ENCODE measurements around the gene CD1B. TPM values are rescaled to one million over a fixed set of nuclear protein-coding genes. Genes with fewer than 3 reads are reported as not detected.
"Not testable (repeated sequence)": the region's sequence is repeated elsewhere in the genome, so short reads cannot be mapped to it uniquely, and the experiment has no call there.

CD1B gene
- total and polyA plus RNA-seq, 2 donors (not counting 3 experiments of a cell fraction or from before 2014, with no cell fraction given) = not detected

DNA sequence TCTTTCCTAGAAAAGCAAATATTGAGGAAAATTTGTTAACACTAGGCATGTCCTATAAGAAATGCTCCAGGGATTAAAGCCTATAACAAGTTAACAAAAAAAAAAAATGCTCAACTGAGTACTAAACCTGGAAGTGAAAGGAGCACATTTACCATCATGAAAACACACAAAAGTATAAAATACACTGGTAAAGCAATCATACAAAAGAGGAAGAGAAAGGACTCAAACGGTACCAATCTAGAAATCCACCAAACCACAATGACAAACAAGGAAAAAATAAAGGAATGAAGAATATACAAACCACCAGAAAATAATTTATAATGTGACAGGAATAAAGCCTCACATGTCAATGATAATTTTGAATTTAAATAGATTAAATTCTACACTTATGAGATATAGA is 43.5 kb upstream of the CD1B start:
- intact Hi-C loops (cut with micrococcal nuclease) = no loop called here

DNA sequence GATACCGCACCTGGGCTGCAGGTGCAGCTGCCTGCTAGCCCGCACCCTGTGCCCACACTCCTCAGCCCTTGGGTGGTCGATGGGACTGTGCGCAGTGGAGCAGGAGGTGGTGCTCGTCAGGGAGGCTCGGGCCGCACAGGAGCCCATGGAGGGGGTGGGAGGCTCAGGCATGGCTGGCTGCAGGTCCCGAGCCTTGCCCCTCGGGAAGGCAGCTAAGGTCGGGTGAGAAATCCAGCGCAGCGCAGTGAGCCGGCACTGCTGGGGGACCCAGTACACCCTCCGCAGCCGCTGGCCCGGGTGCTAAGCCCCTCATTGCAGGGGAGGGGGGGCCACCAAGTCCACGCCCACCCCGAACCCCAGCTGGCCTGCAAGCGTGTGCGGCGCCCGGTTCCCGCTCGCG is 42.8 kb upstream of the CD1B start:
- H2AFZ ChIP-seq (ENCODE audit: low read depth, low read length); H3K9me3 ChIP-seq (replicated peaks; ENCODE audit: control insufficient read depth, insufficient read depth, low read length); H3K79me2 ChIP-seq (ENCODE audit: control insufficient read depth, insufficient read depth, low read length); POLR2A ChIA-PET; H3K4me3 ChIP-seq (replicated peaks in 1 of 3; ENCODE audit: insufficient read depth in 1 of 3, low read depth in 1 of 3, low read length in 3 of 3); dilution Hi-C loops (cut with MboI; ENCODE audit: extremely low pct_ligation_motif_present, low sequenced_read_pairs); CTCF ChIA-PET; H3K36me3 ChIP-seq (ENCODE audit: control insufficient read depth in 2 of 2, extremely low read depth in 1 of 2, insufficient read depth in 2 of 2, low read length in 2 of 2); H3K4me1 ChIP-seq (ENCODE audit: control insufficient read depth, extremely low read depth, insufficient read depth, low read length); FAIRE-seq; H3K27ac ChIP-seq (ENCODE audit: insufficient read depth, low read depth, low read length); H3K9ac ChIP-seq (replicated peaks; ENCODE audit: extremely low read depth, insufficient read depth, low read length); DNase-seq (ENCODE audit: low read depth, low spot score); H3K9me1 ChIP-seq (replicated peaks; ENCODE audit: control insufficient read depth, extremely low read depth, insufficient read depth, low read length); H4K20me1 ChIP-seq (replicated peaks; ENCODE audit: control insufficient read depth, extremely low read depth, insufficient read depth, low read length); BruUV-seq (replicated peaks); H3K27me3 ChIP-seq (ENCODE audit: control insufficient read depth in 2 of 2, insufficient read depth in 2 of 2, low read length in 2 of 2); intact Hi-C loops (cut with micrococcal nuclease); H3K4me2 ChIP-seq (ENCODE audit: insufficient read depth, low read length): not testable (repeated sequence)

More for the DNA sequence above, 43.5 kb upstream of the CD1B start:
- DNase-seq (ENCODE audit: low read depth, low spot score) (no peak), FAIRE-seq (no peak)
- Histone ChIP-seq H3K4me2 (ENCODE audit: insufficient read depth, low read length) (no peak overlapping the region), H3K27ac (ENCODE audit: insufficient read depth, low read depth, low read length) (no peak overlapping the region), H3K9me3 (replicated peaks; ENCODE audit: control insufficient read depth, insufficient read depth, low read length) (no peaks in the 10 kb centered on the region), H4K20me1 (replicated peaks; ENCODE audit: control insufficient read depth, extremely low read depth, insufficient read depth, low read length) (no peaks in the 10 kb centered on the region), H3K4me1 (ENCODE audit: control insufficient read depth, extremely low read depth, insufficient read depth, low read length) (no peaks in the 10 kb centered on the region), H3K36me3 (ENCODE audit: control insufficient read depth in 2 of 2, extremely low read depth in 1 of 2, insufficient read depth in 2 of 2, low read length in 2 of 2) (no peaks in the 10 kb centered on the region), H2AFZ (ENCODE audit: low read depth, low read length) (no peak overlapping the region), H3K27me3 (ENCODE audit: control insufficient read depth in 2 of 2, insufficient read depth in 2 of 2, low read length in 2 of 2) (no peaks in the 10 kb centered on the region), H3K4me3 (replicated peaks in 1 of 3; ENCODE audit: insufficient read depth in 1 of 3, low read depth in 1 of 3, low read length in 3 of 3) (no peak overlapping the region), H3K79me2 (ENCODE audit: control insufficient read depth, insufficient read depth, low read length) (no peaks in the 10 kb centered on the region), H3K9me1 (replicated peaks; ENCODE audit: control insufficient read depth, extremely low read depth, insufficient read depth, low read length) (no peaks in the 10 kb centered on the region), H3K9ac (replicated peaks; ENCODE audit: extremely low read depth, insufficient read depth, low read length) (no peak overlapping the region)
- ChIA-PET CTCF (no interaction called here), POLR2A (no interaction called here)
- TF ChIP-seq POLR2AphosphoS5 (IDR thresholded peaks at IDR 0.05; ENCODE audit: insufficient read depth, low read depth, low read length) (no peak), POLR2A (IDR thresholded peaks at IDR 0.05; ENCODE audit: low read depth, low read length) (no peak), FOS (IDR thresholded peaks at IDR 0.05; ENCODE audit: borderline replicate concordance, insufficient read depth, low read length) (no peak)
- dilution Hi-C loops (cut with MboI; ENCODE audit: extremely low pct_ligation_motif_present, low sequenced_read_pairs) = no loop called here
- no TSS peak for BruUV-seq (replicated peaks)

All from endothelial cell of umbilical vein (primary cell).